Right renal pelvis (tissue), 4 donors: ENCODE data around the gene SPEF1. TPM values are rescaled to one million over a fixed set of nuclear protein-coding genes. Genes with fewer than 3 reads are reported as not detected.
A peak's percentile ranks its signal among the peaks of the same experiment; 100 is the strongest.
"Not testable (repeated sequence)": the region's sequence is repeated elsewhere in the genome, so short reads cannot be mapped to it uniquely, and the experiment has no call there.

Experiments
- DNase-seq, 4 donors: peaks; one replicate each; pipeline ENCODE4 v3.0.0-alpha.2; 2013; ENCODE audit warnings: low read depth in 4 of 4, low spot score in 3 of 4, missing footprints in 1 of 4
- polyA plus RNA-seq, 4 donors: library from polyadenylated mRNA; unstranded; fragments of 120-200 nt; gene quantifications; one replicate each; pipeline ENCODE4 v1.2.1, GENCODE V29; 2013; ENCODE audit not compliant: insufficient read length in 4 of 4

The SPEF1 gene, protein sequence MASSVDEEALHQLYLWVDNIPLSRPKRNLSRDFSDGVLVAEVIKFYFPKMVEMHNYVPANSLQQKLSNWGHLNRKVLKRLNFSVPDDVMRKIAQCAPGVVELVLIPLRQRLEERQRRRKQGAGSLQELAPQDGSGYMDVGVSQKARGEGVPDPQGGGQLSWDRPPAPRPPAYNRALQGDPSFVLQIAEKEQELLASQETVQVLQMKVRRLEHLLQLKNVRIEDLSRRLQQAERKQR
- polyA plus RNA-seq: 1 to 10 TPM; 1.3 to 3.1 (median 1.7) TPM

DNA sequence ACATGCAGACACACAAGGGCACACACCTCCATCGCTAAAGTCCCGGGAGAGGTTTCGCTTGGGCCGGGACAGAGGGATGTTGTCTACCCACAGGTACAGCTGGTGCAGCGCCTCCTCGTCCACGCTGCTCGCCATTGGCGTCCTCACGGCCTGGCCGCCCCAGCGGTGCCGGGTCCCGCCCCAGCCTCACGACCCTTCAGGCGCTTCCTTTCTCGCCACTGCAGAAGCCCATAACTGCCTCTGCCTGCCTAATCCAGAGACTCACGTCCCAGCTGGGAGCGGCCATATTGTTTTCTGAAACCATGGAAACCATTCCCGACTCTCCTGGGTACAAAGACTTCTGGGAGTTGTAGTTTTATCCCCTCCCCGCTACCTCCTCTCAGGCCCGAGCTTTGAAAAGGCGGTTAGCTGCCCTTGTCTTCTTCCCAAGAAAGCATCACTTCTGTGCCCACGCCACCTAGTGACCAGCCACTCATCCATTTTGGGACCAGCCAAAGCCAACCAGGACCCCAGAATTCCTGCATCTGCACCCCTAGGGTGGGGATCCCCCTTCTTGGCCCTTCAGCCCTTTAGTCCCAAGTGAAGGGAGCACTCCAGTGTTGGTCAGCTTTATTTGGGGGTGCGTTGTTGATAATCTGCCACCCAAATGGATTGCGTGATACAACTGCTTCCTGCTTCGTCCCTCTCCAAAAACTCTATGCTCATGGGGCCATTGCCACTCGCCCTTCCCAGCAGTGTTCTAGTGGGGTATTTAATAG lies at the start of gene SPEF1:
SPEF1 (minus strand) TSS at position 296 of the 758 bp plus-strand sequence; CDS start at position 135, 161 bp downstream.
- peak in 3 of 4 donors; percentile 86 to 91 (median 89) for DNase-seq

DNA sequence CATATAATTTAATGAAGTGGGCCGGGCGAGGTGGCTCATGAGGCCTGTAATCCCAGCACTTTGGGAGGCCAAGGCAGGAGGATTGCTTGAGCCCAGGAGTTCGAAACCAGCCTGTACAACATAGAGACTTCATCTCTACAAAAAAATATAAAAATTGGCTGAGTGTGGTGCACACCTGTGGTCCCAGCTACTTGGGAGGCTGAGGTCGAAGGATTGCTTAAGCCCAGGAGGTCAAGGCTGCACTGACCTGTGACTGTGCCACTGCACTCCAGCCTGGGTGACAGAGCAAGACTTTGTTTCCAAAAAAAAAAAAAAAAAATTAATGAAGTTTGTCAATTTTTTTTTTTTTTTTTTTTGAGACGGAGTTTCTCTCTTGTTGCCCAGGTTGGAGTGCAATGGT lies 48.6 kb upstream of the SPEF1 start:
- not testable (repeated sequence) for DNase-seq

DNA sequence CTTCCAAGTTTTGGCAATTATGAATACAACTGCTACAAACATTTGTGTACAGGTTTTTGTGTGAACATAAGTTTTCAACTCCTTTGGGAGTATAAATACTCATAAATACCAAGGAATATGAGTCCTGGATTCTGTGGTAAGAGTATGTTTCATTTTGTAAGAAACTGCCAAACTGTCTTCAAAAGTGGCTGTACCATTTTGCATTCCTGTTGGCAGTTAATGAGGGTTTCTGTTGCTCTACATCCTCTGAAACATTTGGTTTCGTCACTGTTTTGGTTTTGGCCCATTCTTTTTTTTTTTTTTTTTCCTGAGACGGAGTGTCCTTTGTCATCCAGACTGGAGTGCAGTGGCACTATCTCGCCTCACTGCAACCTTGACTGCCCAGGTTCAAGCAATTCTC lies 47.5 kb upstream of the SPEF1 start:
- no peak for DNase-seq

DNA sequence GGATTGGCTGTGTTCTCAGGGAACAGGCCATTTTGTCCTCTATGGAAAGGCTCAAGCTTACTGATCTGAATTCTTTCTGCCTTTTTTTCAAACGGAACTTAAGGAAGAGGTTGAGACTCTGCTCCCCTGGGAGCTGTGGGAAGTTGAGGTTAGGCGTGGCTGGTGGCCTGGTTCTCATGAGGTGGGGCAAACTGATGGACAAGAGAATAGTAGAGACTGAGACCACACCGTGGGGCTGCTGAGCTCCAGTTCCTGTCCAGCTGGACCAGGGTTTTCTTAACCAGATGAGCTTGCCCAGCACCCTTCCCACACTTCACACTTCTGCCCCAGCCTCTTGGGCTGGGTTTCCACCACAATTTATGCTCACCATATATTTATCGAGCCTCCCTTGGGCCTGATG lies 45.2 kb upstream of the SPEF1 start:
- DNase-seq: no peak

DNA sequence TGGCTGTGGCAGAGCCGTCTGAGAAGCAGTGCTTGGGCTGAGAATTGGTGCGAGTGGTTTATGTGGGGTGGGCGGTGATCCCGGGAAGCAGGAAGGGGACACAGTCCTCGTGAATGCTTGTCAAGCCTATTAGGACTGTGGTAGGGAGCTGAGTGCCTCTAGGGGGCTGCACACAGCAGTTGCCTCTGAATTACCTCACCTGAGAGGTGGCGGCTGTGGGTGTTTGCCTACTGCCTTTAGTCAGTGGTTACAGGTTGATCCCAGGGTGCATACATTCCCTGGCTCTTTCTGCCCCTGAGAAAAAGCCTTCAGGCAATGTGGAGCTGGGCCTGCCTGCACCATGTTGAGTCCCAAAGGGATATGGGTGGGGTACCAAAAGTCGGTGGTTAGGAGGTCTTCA lies 44.3 kb upstream of the SPEF1 start:
- no peak for DNase-seq

DNA sequence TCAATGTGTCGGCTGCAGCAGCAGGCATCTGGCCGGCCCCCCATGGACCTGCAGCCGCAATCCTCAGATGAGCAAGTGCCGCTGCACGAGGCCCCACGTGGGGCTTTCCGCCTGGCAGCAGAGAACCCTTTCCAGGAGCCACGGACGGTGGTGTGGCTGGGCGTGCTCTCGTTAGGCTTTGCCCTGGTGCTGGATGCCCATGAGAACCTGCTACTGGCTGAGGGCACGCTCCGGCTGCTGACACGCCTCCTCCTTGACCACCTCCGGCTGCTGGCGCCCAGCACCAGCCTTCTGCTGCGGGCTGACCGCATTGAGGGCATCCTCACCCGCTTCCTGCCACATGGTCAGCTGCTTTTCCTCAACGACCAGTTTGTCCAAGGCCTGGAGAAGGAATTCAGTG lies 42.6 kb upstream of the SPEF1 start:
- no peak for DNase-seq

DNA sequence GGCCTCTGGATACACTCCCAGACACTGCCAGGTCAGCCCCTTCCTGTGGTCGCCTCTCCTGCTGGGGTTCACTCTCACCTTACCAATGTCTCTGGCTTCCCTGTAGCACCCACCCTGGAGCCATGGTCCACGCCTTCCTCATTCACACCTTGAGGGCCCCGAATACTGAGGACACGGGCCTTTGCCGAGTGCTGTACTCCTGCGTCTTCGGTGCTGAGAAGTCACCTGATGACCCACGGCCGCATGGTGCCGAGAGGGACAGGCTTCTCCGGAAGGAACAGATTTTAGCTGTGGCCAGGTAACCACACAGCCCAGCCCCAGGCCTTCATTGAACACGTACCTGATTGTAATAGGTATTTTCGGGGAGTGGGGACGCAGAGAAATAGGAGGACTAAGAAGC lies 40.7 kb upstream of the SPEF1 start:
- DNase-seq: no peak

DNA sequence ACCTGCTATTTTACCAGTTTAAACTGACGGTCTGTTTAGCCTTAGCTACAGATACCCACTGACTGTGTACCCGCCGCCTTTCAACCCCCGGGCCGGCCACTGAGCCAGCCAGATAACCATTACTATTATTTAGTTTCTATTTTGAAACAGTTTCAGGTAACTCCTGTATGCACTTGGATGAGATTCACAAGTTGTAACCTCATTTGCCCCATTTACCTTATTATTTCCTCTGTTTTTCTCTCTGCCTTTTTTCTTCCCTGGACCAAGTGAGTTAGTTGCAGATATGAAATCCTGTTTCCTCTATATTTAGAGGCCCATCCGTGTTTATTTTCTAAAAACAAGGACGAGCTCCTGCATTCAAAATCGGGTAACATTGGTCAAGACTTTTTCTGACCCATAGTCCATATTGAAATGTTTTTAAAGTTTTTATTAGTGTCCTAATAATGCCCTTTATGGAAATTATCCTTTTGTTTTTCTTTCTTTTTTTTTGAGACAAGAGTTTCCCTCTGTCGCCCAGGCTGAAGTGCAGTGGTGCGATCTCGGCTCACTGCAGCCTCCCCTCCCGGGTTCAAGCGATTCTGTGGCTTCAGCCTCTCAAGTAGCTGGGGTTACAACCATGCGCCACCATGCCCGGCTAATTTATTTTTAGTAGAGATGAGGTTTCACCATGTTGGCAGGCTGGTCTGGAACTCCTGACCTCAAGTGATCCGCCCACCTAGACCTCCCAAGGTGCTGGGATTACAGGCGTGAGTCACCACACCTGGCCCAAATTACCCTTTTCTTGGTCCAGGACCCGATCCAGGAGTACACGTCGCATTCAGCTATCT lies 39.9 kb upstream of the SPEF1 start:
- no peak for DNase-seq

DNA sequence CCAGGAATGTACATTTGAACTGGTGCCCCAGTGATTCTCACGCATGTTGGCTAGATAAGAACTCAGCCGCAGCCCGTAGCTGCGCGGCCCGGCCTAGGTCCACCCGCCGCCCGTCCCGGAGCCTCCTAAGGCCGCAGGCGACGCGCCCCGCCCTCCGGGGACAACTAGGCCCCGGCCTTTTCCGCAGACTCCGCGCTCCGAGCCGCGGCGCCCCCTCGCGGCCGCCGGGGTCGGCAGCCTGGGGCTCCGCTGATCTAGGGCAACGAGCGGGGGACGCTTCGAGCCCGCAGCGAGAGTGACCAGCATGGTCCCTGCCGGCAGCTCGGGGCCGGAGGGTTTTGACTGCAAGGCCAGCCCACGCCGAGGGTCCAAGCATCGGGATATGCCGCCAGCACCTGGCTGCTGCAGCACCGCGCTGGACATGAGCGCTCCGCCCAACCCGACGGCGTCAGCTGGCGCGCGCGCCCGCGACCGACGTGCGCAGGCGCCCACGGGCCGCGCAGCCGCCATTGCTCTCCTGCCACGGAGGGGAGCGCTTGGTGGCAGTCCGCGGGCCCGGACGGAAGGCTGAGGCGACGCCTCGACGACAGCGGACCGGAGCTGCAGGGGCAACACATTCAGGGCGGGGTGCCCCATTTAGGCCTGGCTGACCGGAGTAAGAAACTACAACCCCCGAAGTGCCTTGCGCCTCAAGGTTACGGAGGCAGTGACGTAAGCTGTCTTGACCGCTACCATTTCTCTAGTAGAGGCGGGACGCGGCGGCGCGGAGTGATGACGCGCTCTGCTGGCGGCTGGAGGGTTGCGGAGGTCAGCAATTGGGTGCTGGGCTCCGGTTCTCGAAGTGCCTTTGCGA lies 39.0 kb upstream of the SPEF1 start, which contains the start of gene AP5S1:
AP5S1 (plus strand) TSS at position 500 of the 853 bp plus-strand sequence. CDS start 1,571 bp downstream, outside the sequence.
- peak; percentile 91 to 99 (median 94) for DNase-seq

DNA sequence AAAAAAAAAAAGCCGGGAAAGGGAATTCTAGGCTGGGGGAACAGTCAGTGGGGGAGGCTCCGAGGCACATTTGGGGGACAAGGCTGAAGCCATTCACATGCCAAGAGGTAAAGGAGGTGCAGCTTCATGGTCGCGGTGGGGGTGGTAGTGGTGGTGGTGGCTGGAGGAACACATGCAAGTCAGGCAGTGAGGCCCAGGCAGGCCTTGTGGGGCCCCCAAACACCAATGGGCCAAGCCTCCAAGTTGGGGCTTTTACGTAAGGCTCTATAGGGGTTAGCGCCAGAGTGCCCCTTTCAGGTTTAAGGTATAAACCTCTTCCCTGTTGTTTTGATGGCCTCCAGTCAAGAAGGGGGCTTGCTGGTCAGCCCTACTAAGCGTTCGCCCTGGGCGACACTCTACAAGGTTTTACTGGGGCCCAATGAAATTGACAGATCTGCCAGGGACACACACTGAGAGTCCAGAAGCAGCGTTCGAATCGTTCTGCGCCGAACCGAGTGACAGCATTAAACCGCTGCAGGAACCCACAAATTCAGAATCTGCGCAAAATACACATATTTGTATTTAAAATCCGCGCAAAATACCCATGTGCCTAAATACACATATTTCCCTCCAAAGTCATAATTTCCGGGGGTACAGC lies 38.3 kb upstream of the SPEF1 start:
- DNase-seq: no peak

DNA sequence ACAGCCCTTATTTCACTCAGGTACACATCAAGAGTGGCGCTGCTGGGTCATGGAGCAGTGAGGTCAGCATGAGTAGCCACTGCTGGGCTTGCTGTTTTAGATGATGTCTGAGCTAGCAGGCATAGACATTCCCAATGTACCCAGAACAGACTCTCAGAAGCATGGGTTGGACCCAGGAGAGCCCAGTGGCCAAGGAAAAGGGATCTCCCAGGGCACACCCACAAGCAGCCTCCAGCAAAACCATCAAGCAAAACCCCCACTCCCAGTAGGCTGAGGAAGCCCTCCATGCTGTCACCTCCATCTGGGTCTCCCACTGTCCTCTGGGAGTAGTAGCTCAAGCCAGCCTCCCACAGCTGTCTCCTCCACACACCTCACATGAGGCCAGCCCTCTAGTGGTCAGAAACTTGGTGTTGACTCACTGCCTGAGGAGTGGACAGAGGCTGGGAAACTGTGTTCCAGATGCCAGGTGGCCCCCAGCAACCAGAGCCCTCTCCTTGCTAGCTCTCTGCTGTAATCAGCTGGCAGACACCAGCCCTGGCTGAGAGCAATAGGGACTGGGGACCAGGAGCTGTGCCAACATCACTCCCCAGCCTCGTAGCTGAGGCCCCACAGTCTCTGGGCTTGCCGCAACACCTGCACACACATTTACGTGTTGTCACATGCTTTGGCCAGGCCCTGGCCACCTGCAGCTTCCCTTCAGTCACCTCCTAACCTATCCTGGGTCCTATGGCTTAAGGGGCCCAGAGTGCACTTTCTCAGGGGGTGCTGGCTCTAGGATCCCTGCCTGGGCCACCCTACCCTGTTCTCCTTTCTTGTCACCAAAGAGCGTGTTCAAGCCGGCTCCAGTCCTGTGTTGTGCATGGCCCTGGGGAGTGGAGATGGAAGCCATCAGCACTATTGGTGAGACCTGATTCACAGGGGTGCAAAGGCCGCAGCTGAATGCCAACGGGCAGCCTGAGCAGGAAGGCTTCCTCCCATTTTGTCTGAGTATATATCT lies 37.2 kb upstream of the SPEF1 start:
- no peak for DNase-seq

DNA sequence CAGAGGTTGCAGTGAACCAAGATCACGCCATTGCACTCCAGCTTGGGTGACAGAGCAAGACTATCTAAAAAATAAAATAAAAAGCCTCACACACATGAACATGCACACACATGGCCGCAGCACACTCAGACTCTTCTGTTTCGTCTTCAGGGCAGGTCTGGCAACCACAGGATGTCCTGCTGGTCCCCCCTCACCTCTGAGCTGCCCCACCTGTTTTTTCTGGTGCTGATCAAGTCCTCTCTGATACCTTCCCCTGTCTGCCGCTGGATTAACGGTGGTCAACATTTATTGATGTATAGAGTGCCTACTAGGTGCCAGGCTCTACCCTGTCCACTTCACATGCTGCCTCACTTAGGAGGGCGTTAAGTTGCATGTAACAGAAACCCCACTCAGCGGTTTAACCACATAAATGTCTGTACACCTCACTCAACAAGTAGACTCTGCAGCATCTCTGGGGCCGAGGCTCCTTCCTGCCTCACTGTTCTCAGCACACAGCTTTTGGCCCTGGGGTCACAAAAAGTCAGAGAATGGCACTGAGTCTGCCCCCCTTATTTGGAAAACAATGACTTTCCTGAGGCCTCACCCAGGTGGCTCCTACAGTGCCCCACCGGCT lies 34.6 kb upstream of the SPEF1 start:
- no peak for DNase-seq

DNA sequence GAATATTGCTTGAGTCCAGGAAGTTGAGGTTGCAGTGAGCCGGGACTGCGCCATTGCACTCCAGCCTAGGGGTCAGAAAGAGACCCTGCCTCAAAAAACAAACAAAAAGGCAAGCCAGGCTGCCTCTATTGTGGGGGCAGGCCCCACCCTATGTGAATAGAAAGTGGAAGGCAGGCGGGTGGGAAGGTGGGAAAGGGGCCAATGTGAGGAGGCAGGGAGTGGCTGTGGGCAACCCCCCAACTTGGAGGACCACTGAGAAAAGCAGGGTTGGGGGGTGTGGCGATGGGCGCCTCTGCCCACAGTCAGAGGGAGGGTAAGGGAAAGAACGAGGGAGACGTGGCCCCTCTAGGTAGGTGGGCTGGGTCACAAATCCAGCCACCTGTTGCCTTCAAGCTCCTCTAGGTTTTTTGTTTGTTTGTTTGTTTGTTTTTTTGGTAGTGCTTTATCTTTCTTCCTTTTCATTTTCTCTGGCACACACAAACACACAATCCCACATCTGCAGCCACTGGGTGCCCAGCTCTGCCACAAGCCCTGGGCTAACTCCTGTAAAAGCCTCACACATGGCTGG lies 33.8 kb upstream of the SPEF1 start:
- no peak for DNase-seq

DNA sequence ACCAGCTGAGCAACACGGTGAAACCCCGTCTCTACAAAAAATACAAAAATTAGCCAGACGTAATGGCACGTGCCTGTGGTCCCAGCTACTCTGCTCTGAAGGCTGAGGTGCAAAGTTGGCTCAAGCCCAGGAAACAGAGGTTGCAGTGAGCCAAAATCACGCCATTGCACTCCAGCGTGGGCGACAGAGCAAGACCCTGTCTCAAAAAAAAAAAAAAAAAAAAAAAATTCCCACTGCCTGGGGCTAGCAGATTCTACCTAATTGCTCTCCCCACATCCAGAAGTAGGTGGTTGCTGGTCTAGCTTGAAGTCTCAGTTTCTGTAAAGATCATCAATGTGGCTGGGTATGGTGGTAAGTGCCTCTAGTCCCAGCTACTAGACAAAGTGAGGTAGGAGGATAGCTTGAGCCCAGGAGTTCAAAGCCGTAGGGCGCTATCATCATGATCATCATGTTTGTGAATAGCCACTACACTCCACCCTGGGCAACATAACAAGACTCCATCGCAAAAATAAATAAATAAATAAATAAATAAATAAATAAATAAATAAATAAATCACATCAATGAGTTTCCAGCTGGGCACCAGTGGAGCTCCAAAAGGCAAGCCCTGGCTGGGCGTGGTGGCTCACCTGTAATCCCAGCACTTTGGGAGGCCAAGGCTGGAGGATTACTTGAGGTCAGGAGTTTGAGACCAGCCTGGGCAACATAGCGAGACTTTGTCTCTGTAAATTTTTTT lies 32.8 kb upstream of the SPEF1 start:
- no peak for DNase-seq

DNA sequence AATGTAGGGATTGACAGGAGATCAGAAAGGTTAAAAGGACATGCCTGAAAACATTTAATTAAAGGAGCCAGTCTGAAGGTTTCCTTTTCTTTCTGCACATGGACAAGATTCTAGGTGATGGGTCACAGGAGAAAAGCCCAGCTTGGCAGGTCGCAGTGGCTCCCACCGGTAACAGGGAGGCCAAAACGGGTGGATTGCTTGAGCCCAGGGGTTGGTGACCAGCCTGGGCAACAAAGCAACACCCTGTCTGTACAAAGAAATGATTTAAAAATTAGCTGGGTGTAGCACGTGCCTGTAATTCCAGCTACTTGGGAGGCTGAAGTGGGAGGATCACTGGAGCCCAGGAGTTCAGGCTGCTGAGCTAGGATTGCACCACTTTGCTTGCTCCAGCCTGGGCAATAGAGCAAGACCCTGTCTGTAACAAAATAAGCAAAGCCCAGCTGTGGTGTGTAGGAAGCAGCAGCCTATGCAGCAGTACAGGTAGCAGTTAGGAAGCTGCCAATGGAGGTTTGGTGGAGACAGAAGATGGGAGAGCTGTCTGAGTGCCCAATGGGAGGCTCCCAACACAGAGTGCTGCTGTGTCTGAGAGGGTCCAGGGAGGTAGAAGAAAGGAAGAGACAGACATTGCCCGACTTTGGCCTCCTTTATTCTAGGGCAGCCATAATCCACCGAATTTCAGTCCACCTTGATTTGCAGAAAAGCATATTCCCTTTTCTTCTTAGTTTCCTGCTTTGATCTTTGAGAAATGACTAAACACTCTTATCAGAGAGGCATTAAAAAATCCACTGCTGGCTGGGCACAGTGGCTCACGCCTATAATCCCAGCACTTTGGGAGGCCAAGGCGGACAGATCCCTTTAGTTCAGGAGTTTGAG lies 32.0 kb upstream of the SPEF1 start:
- DNase-seq: no peak

DNA sequence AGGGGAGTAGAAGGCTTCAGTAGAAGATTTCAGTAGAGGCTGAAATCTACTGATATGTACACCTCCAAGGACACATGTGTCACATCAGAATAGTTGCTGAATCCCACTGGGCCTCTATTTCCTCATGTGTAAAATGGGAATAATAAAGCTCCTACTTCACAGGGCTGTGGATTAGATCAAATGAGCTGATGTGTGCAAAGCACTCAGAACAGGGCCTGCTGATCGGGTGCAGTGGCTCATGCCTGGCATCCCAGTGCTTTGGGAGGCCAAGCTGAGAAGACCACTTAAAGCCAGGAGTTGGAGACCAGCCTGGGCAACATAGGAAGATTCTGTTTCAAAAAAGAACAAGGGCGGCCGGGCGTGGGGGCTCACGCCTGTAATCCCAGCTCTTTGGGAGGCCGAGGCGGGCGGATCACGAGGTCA lies 31.0 kb upstream of the SPEF1 start:
- DNase-seq: no peak
